ENCODE measurements around the gene AACS. TPM values are rescaled to one million over a fixed set of nuclear protein-coding genes. Genes with fewer than 3 reads are reported as not detected.

Gene AACS
- total and polyA plus RNA-seq, 2 of the 8 experiments (the other 6 are each of a cell fraction or from before 2014, with no cell fraction given): 51.9 to 52.4 TPM

- Histone ChIP-seq H4K5ac (ENCODE audit: insufficient read length, low read depth, low read length) (no peak overlapping the region), H3K23me2 (ENCODE audit: low read depth, low read length) (no peaks in the 10 kb centered on the region), H3K79me2 (ENCODE audit: control insufficient read depth in 1 of 2, insufficient read depth in 2 of 2, low read length in 2 of 2) (no peaks in the 10 kb centered on the region), H2AK5ac (ENCODE audit: low read depth, low read length) (no peak overlapping the region), H3K56ac (replicated peaks; ENCODE audit: insufficient read length, low read depth, low read length) (no peak overlapping the region), H4K20me1 (replicated peaks in 1 of 2; ENCODE audit: control insufficient read depth in 1 of 2, insufficient read depth in 2 of 2, low read length in 2 of 2) (peaks cover 0 to 3% of the 10 kb centered on the region in 2 experiments), H3K9ac (replicated peaks in 1 of 4; ENCODE audit: extremely low read depth in 1 of 4, low read depth in 3 of 4, low read length in 3 of 4) (no peak overlapping the region), H2BK20ac (ENCODE audit: low read length) (no peak overlapping the region), H2BK120ac (replicated peaks; ENCODE audit: low read depth, low read length) (no peak overlapping the region), H2BK5ac (ENCODE audit: low read depth, low read length) (no peak overlapping the region), H3K79me1 (ENCODE audit: low read depth, low read length) (peaks cover 2% of the 10 kb centered on the region; the same call in 1 of the 2 replicates), H3K23ac (ENCODE audit: insufficient read length) (no peak overlapping the region), H2AFZ (ENCODE audit: low read length) (no peak overlapping the region), H3K4me2 (ENCODE audit: insufficient read depth in 1 of 2, low read depth in 2 of 2, low read length in 2 of 2) (no peak overlapping the region), H3K18ac (ENCODE audit: extremely low read depth, low read length) (no peak overlapping the region), H3K36me3 (ENCODE audit: control insufficient read depth in 2 of 4, insufficient read depth in 4 of 4, low read length in 3 of 4) (peaks cover 0 to 51% (median 10%) of the 10 kb centered on the region in 4 experiments; a peak in 5 of 8 replicates), H3K27ac (ENCODE audit: low read depth, low read length) (no peak overlapping the region), H3K27me3 (replicated peaks in 1 of 4; ENCODE audit: control insufficient read depth in 3 of 4, extremely low read depth in 1 of 4, insufficient read depth in 3 of 4, low read length in 3 of 4) (no peaks in the 10 kb centered on the region), H4K91ac (replicated peaks; ENCODE audit: insufficient read length, low read length) (no peak overlapping the region), H3K9me3 (ENCODE audit: insufficient read depth in 2 of 2, low read depth in 1 of 2, low read length in 1 of 2) (no peaks in the 10 kb centered on the region), H2BK15ac (ENCODE audit: low read length) (no peak overlapping the region), H2BK12ac (ENCODE audit: low read depth, low read length) (no peak overlapping the region), H3K14ac (ENCODE audit: insufficient read length) (no peak overlapping the region), H3K4me1 (replicated peaks in 1 of 4; ENCODE audit: control insufficient read depth in 3 of 4, insufficient read depth in 4 of 4, low read length in 3 of 4) (no peaks in the 10 kb centered on the region), H3K4ac (replicated peaks; ENCODE audit: insufficient read length, low read depth, low read length) (no peak overlapping the region), H4K8ac (ENCODE audit: extremely low read depth, insufficient read depth, low read length) (no peak overlapping the region), H3K4me3 (ENCODE audit: extremely low read depth in 1 of 4, insufficient read depth in 2 of 4, low read depth in 3 of 4, low read length in 4 of 4) (no peak overlapping the region)
- ChIA-PET POLR2A (ENCODE audit: partially characterized antibody) (interaction anchor here (1.2 kb wide), 1 partner anchor 15 kb away, joined by 4 read pairs; no protein-coding TSS in a partner anchor), CTCF (ENCODE audit: partially characterized antibody) (no interaction called here)
- FAIRE-seq: no peak
- DNase-seq (ENCODE audit: low read depth in 1 of 2, low spot score in 2 of 2): no peak
- 88% methylated on average over 18 of the region's 18 CpGs; no CpG with 5 or more reads in 1 of the 2 experiments for WGBS, 2 experiments (ENCODE audit: extremely low coverage in 1 of 2, insufficient coverage in 1 of 2, insufficient read length in 1 of 2, insufficient replicate concordance in 2 of 2, low coverage in 1 of 2, low lambda C conversion rate in 2 of 2, missing lambda C conversion rate in 1 of 2)
- TF ChIP-seq BCL11A (IDR thresholded peaks at IDR 0.05; ENCODE audit: low read depth in 2 of 2, low read length in 2 of 2): no peak
- no peak for TF ChIP-seq GTF2F1 (IDR thresholded peaks at IDR 0.05; ENCODE audit: borderline replicate concordance, low read depth, low read length)
- TF ChIP-seq TAF1 (IDR thresholded peaks at IDR 0.05; ENCODE audit: low read depth, low read length): no peak
- no peak for TF ChIP-seq GABPA (IDR thresholded peaks at IDR 0.05; ENCODE audit: borderline replicate concordance, insufficient read depth, low read length)
- no peak for TF ChIP-seq KDM4A (IDR thresholded peaks at IDR 0.05; ENCODE audit: low read depth, low read length, severe bottlenecking)
- no peak for TF ChIP-seq POLR2AphosphoS5 (IDR thresholded peaks at IDR 0.05; ENCODE audit: low read depth, low read length)
- no peak for TF ChIP-seq SP2 (IDR thresholded peaks at IDR 0.05; ENCODE audit: low read length)
- no peak for TF ChIP-seq ZNF274 (IDR thresholded peaks at IDR 0.05; ENCODE audit: borderline replicate concordance, extremely low read depth, low read length)
- TF ChIP-seq CHD1 (IDR thresholded peaks at IDR 0.05; ENCODE audit: low read depth, low read length): no peak
- TF ChIP-seq CEBPB (IDR thresholded peaks at IDR 0.05; ENCODE audit: low read depth, low read length): no peak
- TF ChIP-seq FOSL1 (IDR thresholded peaks at IDR 0.05; ENCODE audit: insufficient read depth, low read depth, low read length): no peak
- TF ChIP-seq JUN (IDR thresholded peaks at IDR 0.05; ENCODE audit: low read depth, low read length): no peak
- TF ChIP-seq SP1 (IDR thresholded peaks at IDR 0.05; ENCODE audit: low read depth, low read length): no peak
- no peak for TF ChIP-seq CBX8 (IDR thresholded peaks at IDR 0.05; ENCODE audit: borderline replicate concordance, low read depth, low read length)
Measured at GRCh38 chr12:125128439-125129178, 63.4 kb downstream of the AACS start.

Data from H1 (cell line).